Ishikawa (cell line): ENCODE measurements around the gene CAVIN2.

Experiments
- EGR1 ChIP-seq: IDR thresholded peaks from 2 replicates; pipeline ENCODE4 v1.6.1; 2012
- EP300 ChIP-seq: IDR thresholded peaks from 2 replicates; pipeline ENCODE4 v1.6.1; 2012; ENCODE audit warnings: borderline replicate concordance
- FOXM1 ChIP-seq: IDR thresholded peaks from 2 replicates; pipeline ENCODE4 v1.6.1; 2012; ENCODE audit warnings: low read depth, borderline replicate concordance
- RAD21 ChIP-seq: IDR thresholded peaks from 2 replicates; pipeline ENCODE4 v1.6.1; 2012; ENCODE audit warnings: low read depth
- TEAD4 ChIP-seq: IDR thresholded peaks from 2 replicates; pipeline ENCODE4 v1.6.1; 2012
- YY1 ChIP-seq: IDR thresholded peaks from 2 replicates; pipeline ENCODE4 v1.6.1; 2012; ENCODE audit warnings: low read depth
- TF ChIP-seq, protein P1 (sequence below): IDR thresholded peaks from 2 replicates; pipeline ENCODE4 v1.6.1; 2012; ENCODE audit warnings: low read depth, mild to moderate bottlenecking

DNA sequence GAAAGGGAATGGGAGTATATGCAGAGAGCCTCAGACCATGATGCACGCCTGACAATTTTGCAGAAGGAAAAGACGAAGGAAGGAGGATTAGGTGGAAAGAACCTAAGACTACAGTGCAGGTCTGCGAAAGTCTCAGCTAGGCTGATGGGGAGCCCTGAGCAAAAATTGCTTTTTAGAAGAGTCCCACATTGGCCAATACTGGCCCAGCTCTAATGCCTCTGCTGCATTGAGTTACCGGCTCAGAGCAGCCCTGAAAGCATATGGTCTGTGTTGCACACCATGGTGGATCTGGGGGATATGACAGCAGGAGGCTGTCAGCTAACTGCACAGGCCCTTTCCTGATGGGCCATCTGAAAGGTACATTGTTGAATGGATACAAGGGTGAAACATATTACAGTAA lies 48.3 kb upstream of the CAVIN2 start:
- TF ChIP-seq EP300: no peak
- TF ChIP-seq, protein P1, sequence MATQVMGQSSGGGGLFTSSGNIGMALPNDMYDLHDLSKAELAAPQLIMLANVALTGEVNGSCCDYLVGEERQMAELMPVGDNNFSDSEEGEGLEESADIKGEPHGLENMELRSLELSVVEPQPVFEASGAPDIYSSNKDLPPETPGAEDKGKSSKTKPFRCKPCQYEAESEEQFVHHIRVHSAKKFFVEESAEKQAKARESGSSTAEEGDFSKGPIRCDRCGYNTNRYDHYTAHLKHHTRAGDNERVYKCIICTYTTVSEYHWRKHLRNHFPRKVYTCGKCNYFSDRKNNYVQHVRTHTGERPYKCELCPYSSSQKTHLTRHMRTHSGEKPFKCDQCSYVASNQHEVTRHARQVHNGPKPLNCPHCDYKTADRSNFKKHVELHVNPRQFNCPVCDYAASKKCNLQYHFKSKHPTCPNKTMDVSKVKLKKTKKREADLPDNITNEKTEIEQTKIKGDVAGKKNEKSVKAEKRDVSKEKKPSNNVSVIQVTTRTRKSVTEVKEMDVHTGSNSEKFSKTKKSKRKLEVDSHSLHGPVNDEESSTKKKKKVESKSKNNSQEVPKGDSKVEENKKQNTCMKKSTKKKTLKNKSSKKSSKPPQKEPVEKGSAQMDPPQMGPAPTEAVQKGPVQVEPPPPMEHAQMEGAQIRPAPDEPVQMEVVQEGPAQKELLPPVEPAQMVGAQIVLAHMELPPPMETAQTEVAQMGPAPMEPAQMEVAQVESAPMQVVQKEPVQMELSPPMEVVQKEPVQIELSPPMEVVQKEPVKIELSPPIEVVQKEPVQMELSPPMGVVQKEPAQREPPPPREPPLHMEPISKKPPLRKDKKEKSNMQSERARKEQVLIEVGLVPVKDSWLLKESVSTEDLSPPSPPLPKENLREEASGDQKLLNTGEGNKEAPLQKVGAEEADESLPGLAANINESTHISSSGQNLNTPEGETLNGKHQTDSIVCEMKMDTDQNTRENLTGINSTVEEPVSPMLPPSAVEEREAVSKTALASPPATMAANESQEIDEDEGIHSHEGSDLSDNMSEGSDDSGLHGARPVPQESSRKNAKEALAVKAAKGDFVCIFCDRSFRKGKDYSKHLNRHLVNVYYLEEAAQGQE: no peak
- no peak for TF ChIP-seq EGR1
- no peak for TF ChIP-seq TEAD4
- no peak for TF ChIP-seq YY1
- TF ChIP-seq FOXM1: no peak
- no peak for TF ChIP-seq RAD21
